ENCODE measurements around the gene LARP1.

GRCh38 chr5:154782812-154783592 is 27.8 kb downstream of the LARP1 start:
- no peak for TF ChIP-seq EZH2 (IDR thresholded peaks at IDR 0.05; ENCODE audit: low read length, unreplicated experiment)
- no peak for TF ChIP-seq CTCF (conservative IDR thresholded peaks at IDR 0.05; ENCODE audit: low read depth, low read length)
- TF ChIP-seq EZH2phosphoT487 (IDR thresholded peaks at IDR 0.05; ENCODE audit: borderline replicate concordance, low read length): no peak
